ENCODE results near the gene LTN1.
"Not testable (repeated sequence)": the region's sequence is repeated elsewhere in the genome, so short reads cannot be mapped to it uniquely, and the experiment has no call there.

LTN1 gene, protein sequence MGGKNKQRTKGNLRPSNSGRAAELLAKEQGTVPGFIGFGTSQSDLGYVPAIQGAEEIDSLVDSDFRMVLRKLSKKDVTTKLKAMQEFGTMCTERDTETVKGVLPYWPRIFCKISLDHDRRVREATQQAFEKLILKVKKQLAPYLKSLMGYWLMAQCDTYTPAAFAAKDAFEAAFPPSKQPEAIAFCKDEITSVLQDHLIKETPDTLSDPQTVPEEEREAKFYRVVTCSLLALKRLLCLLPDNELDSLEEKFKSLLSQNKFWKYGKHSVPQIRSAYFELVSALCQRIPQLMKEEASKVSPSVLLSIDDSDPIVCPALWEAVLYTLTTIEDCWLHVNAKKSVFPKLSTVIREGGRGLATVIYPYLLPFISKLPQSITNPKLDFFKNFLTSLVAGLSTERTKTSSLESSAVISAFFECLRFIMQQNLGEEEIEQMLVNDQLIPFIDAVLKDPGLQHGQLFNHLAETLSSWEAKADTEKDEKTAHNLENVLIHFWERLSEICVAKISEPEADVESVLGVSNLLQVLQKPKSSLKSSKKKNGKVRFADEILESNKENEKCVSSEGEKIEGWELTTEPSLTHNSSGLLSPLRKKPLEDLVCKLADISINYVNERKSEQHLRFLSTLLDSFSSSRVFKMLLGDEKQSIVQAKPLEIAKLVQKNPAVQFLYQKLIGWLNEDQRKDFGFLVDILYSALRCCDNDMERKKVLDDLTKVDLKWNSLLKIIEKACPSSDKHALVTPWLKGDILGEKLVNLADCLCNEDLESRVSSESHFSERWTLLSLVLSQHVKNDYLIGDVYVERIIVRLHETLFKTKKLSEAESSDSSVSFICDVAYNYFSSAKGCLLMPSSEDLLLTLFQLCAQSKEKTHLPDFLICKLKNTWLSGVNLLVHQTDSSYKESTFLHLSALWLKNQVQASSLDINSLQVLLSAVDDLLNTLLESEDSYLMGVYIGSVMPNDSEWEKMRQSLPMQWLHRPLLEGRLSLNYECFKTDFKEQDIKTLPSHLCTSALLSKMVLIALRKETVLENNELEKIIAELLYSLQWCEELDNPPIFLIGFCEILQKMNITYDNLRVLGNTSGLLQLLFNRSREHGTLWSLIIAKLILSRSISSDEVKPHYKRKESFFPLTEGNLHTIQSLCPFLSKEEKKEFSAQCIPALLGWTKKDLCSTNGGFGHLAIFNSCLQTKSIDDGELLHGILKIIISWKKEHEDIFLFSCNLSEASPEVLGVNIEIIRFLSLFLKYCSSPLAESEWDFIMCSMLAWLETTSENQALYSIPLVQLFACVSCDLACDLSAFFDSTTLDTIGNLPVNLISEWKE (N-terminal part only)
- 106 to 118 (median 109) reads per million in 3 experiments for total RNA-seq

DNA sequence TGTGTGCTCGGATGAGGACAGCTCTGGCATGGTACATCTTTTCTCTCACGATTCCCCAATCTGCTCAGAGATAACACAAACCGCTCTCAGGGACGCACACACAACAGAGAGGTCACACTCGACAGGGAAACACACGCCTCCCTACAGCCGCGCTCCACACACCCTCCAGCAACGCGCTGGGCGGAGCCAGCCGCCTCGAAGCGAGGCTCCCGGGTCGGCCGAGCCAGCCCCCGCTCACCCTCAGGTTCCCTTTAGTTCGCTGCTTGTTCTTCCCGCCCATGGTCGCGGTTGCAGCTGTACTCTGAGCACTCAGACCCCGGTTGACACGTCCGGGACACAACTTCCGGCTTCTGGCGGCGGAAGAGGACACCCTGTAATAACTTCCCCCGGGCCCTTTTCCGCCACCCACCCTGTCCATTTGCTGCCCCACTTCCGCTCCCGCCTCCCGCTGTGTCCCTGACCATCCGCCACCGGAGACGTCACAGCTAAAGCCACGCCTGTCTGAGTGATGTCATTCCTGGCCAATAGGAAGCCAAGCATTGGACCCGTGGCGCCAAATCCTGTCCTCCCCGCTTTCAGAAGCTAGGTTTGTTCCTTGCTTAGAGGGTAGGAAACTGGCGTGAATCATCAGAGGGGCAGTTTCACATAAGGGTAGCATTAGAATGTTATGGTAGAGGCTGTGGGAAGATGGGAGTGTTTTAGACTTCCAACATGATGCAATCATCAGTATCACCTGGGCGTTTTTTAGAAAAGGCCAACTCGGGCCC is at the start of gene LTN1:
LTN1 (minus strand) TSS at position 352 of the 767 bp plus-strand sequence; CDS start at position 280, 72 bp downstream.
- DNase-seq, result peak; percentile 99

DNA sequence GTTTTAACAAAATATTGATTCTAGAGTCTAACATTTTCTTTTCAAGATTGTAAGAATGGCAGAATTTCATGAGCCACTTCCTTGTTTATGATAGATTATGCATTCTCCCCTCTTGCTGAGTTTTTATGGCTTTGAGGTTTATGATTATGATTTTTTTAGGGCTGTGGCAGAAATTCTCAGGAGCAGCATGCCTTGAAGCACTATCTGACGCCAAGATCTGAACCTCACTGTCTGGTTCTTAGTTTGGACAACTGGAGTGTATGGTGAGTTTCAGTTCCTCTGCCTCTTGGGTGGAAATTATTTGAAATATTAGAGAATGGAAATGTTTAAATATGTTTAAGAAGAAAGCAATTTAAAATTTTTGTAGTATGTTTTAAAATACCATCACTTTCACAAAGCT is 42.0 kb upstream of the LTN1 start:
- no peak for DNase-seq

DNA sequence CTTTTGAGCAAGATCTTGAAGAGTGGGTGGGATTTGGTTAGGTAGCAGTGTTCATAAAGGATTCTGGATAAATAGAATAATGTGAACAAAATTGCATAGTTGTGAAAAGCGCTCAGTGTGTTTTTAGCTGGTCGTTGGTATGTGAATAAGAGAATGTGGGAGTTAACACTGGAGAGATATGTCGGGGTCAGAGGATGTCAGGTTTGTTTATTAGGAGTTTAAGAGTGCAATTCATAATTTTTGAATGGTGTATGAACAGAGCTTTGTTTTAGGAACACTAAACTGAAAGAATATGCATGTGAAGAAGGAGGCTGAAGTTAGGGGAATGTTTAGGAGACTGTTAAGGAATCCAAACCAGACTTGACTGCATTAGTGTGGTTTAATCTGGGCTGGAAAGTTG is 41.2 kb upstream of the LTN1 start:
- DNase-seq, result no peak

DNA sequence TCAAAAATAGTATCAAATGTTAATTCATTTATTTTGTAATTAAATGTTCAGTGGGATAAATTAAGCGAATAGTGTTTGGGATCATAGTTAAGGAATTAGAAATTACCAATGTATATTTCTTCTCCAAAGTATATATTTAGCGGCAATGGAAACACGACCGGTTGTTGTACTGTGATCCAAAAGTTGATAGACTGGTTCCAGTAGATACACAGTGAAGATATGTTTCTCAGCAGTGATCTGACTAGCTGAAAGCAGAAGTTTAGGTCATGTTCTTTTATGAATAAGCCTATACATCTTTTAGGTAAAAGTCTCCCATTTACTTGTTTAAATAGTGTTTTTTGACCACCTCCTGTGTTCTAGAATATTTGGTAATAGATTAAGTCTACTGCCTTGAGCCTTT is 40.6 kb upstream of the LTN1 start:
- no peak for DNase-seq

DNA sequence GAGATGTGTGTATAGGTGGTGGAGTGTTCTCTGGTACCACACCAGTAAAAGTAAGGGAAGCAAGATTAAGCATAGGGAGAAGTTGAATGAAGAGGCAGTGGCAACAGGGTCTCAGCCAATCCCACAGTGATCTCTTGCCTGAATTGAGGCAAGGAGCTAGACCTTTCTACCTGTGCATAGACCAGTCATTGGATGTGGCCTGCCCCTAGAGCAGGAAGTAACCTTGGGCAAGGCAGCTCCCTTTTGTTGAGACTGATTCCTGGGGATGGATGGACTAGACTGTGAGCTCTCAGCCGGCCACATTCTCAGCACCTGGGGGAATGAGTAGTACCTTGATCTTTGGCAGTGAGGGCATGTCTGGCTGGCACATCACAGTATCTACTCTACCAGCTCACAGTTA is 38.2 kb upstream of the LTN1 start:
- DNase-seq, result no peak

DNA sequence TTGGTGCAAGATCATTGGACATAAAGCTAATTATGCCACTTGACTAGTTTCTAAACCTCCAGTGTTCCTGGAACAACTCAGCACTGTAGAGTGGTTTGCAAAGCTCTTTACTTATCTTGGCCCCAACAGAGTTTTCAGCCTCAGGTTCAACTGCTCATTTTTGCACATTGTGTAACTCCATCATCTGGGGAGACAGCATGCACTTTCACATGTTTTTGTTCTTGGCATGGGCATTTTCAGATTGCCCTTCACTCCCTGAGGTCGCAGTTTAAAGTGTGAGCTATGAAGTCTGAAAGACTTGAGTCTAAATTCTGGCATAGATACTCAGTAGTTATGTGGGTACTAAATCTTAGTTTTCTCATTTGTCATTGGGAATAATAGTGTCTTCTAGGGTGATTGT is 36.8 kb upstream of the LTN1 start:
- no peak for DNase-seq

DNA sequence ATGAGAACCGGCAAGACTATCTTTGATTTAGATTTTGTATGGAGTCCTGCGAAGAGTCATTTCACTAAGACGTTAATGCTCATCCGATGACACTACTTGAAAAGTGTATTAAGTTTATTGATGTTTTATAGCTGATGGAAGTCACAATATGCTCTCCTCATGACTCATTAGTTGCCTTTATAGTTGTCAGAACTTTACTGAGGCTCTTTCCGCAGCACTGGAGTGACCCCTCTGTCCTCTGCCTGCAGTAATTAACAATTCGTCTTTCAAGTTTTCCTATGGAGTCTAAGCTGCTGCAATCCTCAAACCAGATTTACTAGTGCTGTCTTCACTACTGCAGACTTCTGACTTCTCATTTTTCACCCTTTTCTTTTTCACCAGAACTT is 32.6 kb upstream of the LTN1 start:
- no peak for DNase-seq

DNA sequence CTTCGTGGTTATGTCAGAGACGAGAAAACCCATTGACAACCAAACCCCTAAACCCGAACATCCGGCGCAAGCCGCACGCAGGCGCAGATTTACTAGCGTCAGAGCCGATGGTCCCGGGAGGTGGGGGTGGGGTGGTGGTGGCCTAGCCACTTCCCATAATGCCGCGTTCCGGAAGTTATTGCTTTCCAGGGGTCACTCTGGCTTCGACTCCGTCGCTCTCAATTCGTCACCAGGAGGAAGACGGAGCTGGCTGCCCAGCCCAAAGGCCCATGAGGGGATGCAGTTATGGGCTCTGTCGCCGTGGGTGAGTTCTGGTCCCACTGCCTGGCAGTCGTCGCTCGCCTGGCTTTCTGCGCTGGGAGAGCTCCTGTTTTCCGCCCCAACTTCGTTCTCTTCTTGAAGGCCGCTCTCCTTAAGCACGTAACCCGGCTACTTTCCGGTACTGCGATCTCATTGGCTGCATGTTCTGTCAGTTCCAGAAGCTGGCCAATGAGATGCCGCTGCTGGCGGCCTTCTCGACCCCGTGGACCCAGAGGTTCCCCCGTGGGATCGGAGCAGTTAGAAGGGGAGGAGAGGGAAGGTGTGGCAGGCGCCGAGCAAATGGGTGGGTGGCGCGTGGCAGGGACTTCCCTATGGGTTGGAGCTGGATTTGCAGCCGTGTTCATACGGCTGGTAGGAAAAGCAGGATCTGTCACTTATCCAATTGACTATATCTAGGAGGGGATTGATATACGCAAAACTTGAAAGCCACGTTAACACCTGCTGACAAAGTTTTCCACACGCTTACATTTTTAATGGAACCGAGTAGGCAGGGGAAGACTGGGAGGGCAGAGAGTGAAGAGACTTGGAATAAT is 32.0 kb upstream of the LTN1 start, which contains the start of gene USP16:
USP16 (plus strand) TSS at position 195 of the 854 bp plus-strand sequence. CDS start 3,246 bp downstream, outside the sequence.
- DNase-seq, result peak; percentile 95

DNA sequence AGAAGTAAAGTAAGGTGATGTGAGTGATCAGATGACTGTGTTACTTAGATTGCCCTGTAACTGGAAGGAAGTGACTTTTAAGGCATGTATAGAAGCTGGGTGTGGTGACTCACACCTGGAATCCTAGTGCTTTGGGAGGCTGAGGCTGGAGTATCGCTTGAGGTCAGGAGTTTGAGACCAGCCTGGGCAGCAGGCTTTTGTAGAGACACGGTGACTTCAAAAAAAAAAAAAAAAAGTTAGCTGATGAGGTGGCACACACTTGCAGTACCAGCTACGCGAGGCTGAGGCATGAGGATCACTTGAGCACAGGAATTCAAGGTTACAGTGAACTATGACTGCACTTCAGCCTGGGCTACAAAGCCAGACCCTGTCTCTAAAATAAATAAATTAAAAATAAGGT is 29.5 kb upstream of the LTN1 start:
- no peak for DNase-seq

DNA sequence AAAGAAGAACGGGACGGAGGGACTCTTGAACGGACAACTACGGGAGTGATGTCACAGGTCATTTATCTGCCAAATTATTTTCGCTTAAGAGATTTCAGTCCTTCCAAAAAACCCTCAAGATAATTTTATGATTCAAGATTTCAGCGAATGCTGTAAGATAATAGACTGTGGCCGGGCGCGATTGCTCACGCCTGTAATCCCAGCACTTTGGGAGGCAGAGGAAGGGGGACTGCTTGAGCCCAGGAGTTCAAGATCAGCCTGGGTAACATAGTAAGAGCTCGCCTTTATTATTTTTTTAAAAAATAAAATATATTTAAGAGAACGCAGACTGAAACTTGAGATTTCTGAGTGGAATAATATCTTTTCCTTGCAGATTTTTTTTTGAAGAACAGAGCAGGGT is 25.9 kb upstream of the LTN1 start:
- DNase-seq, result no peak

DNA sequence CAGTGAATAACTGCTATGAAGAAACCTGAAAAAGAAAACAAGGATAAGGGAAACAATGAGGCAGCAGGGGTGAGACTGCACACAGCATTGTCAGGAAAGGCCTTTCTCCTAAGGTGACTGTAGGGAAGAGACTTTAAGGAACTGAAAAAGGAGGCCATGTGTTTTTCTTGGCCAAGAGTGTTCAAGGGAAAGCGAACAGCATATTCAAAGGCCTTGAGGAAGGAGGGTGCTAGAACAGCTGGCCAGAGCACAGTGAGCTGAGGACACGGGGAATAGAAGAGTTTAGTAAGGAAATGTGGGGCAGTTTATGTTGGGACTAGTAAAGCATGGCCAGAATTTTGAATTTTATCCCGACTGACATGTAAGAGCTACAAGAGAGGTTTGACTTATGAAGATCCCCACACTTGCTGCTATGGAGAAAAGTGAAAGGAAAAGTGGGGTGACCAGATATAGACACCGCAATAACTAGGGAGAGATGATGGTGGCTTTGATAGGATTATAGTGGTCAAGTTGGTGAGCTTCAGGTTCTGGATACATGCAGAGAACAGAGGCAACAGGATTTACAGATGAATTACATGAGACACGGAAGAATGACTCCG is 25.1 kb upstream of the LTN1 start:
- no peak for DNase-seq

DNA sequence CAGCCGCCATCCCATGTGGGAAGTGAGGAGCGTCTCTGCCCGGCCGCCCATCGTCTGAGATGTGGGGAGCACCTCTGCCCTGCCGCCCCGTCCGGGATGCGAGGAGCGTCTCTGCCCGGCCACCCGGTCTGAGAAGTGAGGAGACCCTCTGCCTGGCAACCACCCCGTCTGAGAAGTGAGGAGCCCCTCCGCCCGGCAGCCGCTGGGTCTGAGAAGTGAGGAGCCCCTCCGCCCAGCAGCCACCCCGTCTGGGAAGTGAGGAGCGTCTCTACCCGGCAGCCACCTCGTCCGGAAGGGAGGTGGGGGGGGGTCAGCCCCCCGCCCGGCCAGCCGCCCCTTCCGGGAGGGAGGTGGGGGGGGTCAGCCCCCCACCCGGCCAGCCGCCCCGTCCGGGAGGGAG is 18.6 kb upstream of the LTN1 start:
- not testable (repeated sequence) for DNase-seq

DNA sequence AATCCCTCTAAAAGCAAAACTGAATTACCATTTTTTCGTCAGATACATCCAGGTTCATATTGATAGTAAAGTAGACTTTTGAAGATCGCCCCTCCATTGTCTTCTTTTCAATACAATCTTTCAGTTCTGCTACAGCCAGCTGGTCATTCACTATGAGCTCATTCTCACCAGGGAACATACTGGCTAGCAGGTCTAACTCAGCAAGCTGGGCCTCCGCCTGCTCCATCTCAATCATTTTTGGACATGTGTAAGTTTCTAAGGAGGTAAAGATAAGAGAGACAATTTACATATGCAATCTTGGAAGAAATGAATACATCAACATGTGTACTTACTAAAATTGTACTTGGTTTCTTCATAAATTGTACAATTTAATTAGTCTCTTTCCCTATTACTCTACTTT is 15.7 kb upstream of the LTN1 start:
- DNase-seq, result no peak

DNA sequence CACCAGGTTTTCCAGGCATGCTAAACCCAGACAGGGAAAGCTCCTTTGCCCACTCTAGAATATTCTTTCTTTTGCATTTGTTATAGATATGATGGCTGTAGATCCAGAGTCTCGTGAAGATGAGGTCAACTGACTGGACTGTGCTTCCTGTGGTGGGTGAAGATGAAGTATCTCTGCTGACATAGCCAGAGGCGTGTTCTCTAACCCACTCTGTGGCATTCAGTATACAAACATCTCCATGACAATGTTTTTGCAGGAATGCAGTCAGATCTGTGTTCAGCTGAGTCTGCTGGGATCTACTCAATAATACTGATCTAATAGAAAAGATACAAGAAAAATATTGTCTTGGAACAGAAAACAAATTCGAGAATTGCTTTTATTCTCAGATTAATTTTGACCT is 15.1 kb upstream of the LTN1 start:
- DNase-seq, result no peak

DNA sequence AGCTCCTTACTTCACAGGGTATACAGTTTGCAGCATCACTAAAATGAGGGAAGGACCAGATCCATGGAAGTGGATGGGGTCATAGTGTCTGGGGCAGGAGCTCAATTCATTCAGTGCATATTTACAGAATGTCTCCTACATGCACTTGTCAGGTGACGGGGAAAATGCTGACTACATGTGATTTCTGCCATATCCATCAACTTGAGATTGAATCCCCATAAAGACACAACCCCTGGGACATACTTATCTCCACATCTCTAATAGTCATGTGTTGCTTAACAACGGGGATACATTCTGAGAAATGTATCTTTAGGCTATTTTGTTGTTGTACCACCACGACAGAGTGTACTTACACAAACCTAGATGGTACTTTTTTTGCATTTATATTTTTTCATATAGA is 14.5 kb upstream of the LTN1 start:
- no peak for DNase-seq

DNA sequence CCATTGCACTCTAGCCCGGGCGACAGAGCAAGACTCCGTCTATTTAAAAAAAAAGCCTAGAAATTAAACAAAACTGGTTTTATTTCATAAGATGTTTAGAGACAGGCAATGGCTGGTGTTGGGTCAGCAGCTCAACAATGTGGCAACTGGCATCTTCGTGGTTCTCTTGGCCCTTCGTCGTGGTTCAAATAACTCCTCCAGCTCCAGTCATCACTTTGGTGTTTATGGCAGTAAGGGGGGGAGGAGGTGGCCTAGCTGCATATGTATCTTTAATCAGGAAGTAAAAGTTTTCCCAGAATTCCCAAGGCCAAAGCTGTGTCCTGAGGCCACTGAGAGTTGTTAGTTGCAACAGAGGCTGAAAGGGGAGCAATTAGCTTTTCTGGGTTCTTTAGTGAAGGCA is 13.0 kb upstream of the LTN1 start:
- no peak for DNase-seq

DNA sequence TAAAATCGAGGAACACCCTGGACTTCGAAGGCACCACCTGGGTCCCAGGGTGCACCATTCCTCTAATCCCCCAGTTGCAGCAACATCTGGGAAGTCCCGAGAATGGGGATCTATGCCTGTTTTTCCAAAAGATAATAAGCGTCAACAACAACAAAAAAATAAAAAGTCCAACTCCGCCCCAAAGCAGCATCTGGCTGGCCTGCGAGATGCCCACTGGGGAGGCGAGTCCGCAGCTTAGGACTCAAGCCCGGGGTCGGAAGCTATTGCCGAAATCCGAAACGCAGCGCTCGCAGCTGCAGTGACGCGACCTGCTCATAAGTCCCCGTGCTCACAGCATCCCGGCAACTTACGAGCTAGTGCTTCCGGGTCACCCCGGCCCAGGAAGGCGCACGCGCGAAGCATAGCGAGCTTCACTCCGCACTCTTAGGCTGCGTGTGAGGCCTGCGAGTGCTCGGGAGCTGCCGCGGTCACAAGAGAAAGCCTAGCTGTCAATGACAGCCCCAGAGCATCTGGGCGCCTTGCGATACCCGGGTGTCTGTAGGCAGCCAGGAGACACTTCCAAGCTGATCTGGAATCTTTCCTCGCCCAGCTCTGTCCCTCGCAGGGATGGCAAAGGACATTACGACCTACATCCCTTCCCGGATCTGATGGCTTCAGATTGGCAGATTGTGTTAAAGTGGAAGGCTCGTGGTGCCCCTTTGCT is 9.9 kb upstream of the LTN1 start:
- DNase-seq, result peak; percentile 95

DNA sequence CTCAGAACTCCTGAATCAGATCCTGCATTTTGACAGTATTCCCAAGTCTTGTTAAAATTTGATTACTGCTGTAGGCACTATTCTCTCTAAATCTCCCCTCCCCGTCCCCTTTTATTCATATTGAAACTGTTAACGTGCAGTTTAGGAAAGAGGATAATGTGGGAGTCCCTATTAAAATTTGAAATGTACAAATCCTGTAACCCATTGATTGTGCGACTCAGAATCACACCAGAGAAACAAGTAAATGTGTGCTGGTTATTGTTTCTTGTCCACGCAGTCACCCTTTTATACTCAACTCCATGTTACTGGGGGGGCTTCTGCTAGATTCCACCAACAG is 584 bp upstream of the LTN1 start:
- no peak for DNase-seq

DNA sequence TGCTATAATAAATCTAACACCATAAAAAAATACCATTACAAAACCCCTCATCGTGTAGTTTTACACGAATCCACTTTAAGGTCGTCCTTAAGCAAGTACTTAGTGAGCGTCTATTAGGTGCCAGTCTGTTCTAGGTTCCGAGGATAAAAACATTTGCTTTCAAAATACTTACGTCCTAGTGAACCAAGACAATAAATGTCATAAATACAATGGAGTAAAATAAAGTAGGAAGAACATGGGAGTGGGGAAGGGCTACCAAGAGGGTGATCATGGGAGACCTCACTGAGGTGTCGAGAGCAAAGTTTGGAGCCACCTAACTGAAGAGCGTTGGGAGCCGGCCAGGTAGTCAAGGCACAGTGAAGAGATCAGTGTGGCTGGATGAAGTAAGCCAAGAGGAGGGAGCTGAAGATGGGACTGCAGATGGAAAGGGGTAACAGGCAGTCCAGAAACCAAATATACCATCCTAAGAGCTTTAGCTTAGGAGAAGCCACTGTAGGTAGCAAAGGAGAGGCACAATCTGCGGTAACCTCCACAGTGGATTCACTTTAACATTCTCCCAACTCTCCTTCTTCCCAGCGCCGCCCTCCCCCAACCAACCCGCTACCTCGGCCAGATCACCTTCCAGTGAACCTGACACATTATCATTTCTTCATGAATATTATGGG is 684 bp downstream of the LTN1 start:
- DNase-seq, result no peak

DNA sequence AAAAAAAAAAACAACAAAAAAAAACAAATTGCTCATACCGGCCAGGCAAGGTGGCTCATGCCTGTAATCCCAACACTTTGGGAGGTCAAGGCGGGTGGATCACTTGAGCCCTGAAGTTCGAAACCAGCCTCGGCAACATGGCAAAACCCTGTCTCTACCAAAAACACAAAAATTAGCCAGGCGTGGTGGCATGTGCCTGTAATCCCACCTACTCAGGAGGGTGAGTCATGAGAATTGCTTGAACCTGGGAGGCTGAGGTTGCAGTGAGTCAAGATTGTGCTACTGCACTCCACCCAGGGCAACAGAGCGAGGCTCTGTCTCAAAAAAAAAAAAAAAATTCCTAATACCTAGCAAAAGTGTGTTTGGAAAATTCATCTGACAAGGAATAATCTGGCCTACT is 4.5 kb downstream of the LTN1 start:
- DNase-seq, result not testable (repeated sequence)
